GM18907 (cell line): ENCODE results near the gene C16orf78.
"Not testable (repeated sequence)": the region's sequence is repeated elsewhere in the genome, so short reads cannot be mapped to it uniquely, and the experiment has no call there.

Experiments
- ATAC-seq: cut with Tn5 transposase; IDR thresholded peaks from one replicate; pipeline ENCODE4 v1.9.1; 2021; ENCODE audit warnings: mild to moderate bottlenecking, moderate library complexity; ENCODE audit not compliant: unreplicated experiment

The C16orf78 gene

DNA sequence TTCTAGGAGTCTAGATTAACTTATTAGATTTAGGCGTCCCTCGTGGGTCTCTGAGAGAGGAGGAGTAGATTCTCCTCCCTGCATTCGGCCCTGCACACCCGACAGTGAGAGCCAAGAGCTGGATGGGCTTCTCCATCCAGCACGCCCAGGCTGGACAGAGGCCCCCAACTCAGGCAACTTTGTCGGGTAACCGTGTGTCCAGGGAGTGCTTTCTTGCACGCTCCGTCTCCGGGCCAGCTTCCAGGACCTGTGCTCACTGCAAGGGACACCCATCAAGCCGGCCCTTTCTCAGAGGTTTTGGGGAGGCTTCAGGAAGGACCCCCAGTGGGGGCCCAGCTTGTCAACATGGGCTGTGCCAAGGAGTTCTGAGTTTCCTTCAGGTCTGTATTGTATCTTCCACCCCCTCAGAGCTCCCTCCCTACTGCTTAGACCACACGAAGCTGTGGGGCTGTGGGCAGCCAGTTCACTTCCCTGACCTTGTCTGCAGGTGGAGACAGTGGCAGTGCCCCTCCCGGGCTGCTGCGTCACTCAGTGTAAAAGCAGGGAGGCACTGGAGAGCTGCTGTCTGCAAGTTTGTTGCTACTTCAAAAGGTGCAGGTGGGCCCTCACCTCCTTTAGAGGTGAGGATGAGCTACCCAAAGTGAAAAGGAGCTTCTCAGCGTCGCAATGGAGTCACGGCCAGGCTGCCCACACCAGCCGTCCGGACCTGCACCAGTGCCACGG lies 24.0 kb upstream of the C16orf78 start:
- ATAC-seq: no peak

DNA sequence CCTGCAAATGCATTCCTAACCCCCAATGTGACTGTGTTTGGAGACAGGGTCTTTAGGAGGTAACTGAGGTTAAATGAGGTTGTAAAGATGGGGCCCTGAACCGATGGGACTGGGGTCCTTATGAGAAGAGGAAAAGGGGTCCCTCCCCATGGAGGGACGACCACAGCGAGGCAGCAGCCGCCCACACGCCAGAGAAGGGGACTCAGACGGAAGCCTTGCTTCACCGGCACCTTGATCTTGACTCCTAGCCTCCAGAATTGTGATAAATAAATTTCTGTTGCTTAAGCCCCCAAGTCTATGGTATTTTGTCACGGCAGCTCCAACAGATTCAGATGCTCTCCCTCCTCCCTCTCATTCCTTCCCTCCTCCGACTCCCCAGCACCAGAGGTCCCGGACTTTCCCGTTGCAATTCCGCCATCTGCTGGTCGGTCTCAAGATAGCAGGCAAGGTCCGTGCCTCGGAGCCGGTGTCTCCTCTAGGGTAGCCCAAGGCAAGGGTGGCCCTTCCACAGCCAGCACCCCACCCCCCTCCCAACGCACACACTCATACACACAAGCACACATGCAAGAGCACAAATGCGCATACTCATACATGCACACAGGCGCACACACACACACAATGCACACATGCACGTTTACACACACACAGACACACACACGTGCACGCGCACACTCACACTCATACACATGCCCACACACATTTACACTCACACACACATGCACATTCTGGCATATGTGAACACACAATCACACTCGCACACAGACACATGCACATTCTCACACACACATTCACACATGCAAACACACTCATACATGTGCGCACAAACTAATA lies 23.1 kb upstream of the C16orf78 start:
- ATAC-seq: peak; percentile 59

DNA sequence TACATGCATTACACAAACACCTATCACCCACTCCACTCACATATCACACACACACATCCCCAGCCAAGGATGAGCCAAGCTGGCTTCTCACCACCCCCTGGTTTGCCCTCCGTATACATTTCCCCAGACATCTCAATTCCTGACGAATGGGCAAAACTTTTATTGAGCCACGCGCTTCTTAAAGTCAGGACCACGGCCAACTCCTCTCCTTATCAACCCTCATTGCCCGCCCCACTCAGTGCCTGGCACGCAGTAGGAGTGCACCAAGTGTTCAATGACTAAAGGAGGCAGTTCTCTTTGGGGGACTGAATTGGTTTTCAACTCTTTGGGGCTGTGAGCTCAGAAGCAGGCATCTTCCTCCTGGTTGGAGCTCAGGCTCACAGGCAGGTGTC lies 22.5 kb upstream of the C16orf78 start:
- no peak for ATAC-seq

DNA sequence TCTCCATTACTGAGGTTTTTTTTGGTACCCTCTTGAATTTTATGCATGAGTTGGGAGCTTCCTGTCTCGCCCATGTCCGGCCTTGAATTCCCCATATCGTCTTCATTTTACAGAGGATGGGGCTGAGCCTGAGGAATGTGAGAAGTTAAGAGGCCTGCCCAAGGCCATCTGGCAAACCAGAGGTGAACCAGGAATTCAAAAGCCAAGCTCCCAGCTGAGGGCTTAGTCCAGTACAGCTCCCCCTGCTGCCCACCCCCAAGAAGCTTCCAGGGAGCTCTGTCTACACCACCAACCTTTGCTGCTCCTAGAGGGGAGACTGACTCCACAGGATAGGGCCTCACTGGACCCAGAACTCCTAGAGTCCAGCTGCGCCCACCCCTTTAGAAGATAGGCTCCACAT lies 20.7 kb upstream of the C16orf78 start:
- ATAC-seq: no peak

DNA sequence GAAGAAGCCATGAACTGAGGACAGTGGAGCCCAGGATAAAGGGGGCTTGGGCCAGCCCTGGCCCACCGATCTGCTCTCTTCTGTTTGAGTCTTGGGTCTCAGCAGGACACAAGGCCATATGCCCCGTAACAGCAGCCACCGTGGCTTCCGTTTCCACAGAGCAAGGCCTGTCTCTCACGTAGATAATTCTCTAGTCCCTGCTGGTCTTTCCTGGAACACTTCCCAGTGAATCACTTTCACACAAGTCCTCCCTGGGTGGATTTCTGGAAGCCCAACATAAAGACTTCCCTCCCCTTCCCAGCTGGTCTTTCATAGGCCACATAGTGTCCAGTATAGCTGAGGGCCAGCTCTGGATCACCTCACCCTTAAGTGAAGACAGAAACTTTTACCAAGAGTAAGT lies 19.9 kb upstream of the C16orf78 start:
- ATAC-seq: no peak

DNA sequence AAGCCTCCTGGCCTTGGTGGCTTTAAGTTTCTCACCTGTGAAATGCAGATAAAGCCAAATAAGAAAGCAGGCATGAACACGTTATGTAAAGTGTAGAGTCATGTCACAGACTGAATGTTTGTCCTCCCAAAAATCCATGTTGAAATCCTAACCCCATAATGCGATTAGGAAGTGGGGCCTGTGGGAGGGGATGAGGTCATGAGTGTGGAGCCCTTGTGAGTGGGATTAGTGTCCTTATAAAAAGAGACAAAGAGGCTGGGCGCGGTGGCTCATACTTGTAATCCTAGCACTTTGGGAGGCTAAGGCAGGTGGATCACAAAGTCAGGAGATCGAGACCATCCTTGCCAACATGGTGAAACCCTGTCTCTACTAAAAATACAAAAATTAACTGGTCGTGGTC lies 19.5 kb upstream of the C16orf78 start:
- no peak for ATAC-seq

DNA sequence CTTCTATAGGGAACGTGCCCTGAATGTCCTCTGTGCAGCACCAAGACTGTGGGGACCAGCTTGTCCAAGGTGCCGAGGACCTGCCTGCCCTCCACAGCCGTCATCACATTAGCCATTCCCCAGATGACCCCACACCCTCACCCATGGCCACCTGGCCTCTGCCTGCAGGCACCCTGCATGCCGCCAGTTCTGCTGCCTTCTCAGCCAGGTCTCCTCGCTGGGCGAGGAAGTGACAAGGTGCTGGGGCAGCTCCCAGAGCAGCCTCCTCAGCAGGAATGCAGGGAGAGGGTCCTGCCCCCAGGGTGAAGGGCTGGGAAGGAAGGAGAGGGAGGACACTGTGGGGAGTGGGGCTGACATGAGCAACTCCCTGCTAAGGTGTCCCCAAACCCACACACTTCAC lies 18.6 kb upstream of the C16orf78 start:
- ATAC-seq: no peak

DNA sequence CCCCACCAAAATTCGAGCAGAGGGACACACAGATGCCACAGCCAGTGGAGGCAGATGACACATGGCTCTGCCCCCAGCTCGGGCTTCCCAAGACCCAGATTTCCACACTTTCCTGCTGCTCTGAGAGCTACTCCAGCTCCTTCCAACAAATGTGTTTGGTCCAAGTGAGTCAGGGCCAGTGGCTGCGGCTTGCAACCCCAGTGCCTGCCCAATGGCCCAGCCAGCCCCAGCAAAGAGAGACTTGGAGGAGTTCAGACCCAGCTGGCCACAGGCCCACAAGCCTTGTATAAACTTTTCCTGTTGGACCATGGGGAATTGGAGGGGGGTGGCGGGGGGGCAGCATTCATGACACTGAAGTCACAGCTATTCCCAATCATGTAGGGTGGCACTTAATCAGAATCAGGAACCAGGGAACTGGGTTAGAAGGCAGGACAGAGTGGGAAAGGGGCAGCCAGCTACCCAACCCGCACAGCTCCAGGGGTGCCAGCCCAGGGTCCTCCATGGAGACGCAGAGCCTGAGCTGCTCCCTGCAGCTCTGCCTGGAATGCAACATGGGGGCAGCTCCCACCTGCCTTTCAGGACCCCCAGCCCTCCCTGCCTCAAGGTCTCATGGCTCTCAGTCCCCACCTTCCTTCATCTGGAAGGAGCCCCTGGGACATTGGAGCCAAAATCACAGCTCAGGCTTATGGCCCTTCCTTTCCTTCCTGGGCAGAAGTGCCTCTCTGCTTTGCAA lies 17.5 kb upstream of the C16orf78 start:
- ATAC-seq: no peak

DNA sequence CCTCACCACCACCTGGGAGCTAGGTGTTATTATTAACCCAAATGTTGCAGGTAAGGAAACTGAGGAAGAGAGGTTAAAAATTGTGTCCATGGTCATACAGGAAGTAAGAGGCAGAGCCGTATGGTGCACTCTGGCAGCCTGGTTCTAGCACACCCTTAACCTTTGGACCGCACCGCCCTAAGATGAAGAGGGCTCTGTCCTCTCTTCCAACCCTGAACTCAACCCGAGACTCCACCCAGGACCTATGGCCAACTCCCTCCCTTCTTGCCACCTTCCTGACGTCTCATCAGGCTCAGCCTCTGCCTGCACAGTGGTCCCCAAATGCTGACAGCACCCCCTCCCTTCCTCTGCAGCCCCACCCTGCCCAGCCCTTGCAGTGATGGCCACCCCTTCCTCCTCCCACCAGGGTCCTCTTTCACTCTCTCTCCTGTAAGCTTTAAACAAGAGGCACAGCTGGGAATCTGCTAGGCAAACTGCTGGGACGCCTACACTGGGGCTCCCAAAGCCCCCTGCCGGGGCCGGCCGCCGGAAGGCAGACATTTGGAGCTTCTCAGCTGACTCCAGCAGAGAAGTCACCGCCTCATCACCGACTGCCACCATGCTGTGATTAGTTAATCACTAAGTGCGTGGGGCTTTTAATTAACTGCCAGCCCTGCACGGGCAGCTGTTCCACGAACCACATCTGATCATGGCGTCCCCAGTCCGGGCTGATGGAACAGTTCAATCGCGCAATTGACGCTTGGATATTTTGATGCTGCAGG lies 16.7 kb upstream of the C16orf78 start:
- ATAC-seq: no peak

DNA sequence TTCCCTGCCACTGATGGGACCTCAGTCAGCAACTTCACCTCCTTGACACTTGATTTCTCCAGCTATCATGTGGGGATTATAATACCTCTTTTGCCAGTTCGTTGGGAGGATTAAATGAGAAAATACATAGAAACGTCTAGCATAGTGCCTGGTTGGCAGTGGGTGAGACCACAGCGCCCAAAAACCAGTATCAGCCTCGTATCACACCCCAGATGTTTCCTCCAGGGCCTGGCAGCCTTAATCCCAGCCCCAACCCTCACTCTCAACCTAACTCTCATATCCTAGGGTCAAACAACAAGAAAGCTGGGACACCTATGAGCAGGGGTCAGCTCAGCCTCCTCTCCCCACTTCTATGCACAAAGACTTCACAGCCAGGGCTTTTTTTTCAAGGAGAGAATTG lies 14.0 kb upstream of the C16orf78 start:
- ATAC-seq: no peak

DNA sequence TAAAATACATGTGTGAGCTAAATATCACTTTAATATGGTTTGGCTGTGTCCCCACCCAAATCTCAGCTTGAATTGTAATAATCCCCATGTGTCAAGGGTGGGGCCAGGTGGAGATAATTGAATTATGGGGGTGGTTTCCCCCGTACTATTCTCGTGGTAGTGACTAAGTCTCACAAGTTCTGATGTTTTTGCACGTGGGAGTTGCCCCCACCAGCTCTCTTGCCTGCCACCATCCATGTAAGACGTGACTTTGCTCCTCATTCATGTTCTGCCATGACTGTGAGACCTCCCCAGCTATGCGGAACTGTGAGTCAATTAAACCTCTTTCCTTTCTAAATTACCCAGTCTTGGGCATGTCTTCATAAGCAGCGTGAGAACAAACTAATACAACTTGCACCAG lies 11.9 kb upstream of the C16orf78 start:
- not testable (repeated sequence) for ATAC-seq

DNA sequence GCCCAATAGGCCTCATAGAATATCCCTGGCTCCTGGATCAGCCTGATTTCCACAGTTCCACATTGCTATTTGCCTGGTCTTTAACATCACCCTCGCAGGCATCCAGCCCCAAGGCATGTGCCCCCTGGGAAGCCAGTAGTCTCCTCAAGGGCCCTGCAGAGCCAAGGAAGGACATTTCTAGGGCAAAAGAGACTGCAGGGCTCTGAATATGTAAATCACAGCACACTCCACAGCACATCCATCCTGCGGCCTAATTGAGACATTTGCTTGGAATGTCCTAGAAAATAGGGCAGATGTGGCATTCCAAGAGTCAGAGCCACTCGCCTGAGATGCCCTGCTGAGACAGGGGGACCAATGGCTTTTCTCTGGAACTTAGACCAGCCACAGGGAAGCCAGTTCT lies 11.4 kb upstream of the C16orf78 start:
- no peak for ATAC-seq

DNA sequence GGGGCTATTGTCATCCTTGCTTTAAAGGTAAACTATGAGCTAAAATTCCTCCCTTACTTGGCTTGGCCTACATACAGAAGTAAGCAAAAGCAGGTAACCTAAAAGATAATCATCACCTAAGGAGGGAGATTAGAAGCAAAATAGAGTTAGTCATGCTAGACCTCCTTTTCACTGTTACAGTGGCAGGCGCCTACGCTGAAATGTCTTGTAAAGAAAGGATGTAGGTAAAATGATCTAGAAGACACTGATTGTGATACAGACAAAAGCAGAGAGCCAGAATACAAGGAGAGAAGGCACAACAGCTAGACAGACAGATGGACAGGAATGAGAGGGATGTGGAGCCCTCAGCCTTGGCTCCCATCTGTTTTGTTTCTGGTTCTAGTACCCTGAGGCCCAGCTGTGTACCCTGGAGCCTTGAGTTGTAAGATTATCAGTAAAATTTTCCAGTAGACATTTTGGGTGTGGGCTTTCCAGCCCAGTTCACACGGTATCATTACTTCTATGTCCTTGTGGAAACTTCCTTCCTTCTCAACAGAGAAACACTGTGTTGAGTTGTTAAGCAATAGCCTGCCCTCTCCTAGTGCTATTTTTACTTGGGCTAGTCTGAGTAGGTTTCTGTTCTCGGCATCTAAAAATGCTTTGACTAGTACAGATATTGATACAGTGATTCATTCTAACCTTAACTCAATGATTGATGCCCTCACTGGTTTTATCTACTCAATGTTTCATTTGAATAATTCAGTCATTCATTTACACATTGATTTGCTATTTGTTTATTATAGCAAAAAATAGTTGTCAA lies 7.7 kb upstream of the C16orf78 start:
- peak; percentile 89 for ATAC-seq

DNA sequence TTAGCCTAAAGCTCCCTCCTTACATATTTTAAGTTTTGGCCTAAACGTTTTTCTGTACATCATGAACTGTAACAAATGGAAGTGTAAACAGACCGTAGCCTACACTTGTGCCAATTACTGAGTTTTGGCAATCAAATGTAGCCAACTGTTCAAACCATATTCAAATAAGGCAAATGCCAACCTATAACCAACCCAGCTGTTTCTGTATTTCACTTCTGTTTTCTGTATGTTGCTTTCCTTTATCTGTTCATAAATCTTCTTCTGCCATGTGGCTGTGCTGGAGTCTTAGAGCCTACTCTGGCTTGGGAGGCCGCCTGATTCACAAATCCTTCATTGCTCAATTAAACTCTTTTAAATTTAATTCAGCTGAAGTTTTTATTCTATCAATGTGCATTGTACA lies 6.9 kb upstream of the C16orf78 start:
- peak; percentile 79 for ATAC-seq

DNA sequence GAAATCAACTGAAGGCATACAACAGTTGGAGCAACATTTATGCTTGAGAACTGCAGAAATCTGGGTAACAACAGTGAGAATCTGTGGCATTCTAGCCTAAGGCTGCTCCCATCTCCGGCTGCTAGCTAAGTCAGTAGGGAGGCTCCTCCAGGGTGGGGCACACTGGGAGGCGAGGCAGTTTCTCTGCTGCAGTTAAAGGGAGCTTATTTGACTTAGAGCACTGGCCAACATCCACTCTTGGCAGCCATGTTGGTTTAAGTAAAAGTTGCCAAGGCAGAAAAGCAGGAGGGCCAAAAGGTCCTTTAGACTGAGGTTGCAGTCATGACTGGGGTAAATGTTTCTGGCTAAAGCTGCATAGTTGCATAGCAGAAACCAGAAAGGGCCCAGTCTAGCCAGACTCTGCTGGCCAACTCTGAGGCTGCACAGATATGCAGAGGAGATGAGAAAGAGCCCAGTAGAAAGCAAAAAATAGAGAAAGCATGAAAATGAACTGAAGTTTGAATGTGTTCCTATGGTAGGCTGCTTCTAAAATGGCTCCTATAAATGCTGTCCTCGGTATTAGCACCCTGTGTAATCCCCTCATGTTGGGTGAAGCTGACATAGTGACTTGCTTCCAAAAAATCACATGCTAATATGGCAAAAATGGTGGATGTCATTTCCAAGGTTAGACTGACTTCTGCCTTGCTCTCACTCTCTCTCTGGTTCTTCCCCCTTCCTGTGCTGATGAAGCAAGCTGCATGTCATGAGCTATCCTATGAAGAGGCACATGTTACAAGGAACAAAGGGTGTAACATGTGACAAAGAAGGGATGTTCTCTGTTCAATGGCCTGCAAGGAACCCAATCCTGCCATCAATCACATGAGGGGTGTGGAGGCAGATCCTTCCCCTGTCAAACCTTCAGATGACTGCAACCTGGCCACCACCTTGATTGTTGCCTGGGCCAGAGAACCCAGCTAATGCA lies 3.7 kb upstream of the C16orf78 start:
- no peak for ATAC-seq

DNA sequence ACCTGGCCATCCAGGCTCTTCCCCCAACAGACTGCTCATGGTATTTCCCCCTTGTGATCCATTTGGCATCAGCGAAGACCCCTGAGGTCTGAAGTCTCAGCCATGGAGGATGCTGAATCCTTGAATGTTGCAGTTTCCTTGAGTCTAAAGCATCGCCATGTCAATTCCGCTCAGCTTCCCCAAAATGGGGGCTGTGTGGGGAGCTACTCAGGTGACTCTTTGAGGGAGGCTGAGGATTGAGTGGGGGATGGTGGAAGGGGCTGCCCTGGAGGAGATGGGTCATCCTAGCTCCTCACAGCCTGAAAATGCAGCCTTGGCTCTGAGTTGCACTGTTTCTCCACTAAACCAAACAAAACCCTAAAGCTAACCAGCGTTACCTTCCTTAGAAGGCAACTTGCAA lies 2.6 kb downstream of the C16orf78 start:
- no peak for ATAC-seq

DNA sequence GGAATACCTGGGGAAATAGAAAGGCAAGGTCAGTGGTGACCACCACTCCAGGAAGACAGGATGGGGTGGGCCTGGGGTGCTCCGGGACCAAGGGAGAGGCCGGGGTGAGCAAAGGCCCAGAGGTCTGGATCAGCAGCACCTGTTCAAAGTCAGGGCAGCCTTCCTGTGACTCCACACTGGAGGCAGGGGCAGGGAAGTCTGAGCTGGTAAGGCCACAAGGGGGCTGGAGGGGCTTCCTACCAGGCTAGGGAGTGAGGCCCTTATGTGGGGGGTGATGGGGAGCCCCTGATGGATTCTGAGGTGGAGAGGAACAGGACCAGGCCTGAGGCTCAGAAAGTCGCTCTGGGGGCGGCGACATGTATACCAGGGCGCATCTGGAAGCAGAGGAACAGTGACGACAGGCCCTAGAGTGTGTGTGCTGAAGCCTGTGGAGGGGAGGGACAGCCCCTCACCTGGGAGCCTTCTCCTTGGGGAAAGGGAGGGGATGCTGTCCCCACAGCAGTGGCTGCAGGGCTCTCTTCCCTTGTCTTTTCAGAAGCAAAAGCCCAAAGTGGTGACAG lies 3.7 kb downstream of the C16orf78 start:
- no peak for ATAC-seq

DNA sequence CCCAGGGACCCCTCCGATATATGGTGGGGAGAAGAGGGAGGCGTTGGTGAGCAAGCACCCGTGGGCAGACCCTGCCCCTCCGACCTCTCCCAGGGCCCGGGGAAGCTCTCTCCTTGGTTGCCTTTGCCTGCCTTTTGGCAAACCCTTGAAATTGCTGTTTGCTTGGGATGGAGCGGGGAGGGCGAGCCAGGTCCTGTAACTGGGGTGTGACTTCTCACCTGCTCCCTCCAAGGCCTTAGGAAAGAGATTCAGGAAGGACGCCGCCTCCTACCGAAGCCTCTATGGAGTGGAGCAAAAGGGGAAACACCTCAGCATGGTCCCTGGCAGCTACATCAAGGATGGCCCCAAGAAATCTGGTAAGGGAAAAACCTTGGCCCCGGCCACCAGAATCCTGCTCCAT lies 4.6 kb downstream of the C16orf78 start:
- ATAC-seq: no peak

DNA sequence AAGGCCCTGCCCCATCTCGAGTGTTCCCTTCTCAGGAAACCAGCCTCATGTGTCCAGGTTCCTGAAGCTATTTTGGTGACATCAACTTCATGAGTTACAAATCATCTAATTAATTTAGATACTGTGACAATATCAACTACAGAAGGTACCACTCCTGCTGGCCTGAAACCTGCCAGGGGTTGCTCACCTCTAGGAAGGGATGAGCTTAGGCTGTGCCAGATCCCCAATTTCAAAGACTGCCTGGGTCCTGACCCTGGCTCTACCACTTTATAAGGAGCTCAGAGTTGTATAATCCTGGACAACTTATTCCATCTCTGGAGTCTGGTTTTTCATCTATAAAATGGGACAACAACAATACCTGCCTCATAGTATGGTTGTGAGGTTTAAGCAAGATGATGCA lies 5.2 kb downstream of the C16orf78 start:
- no peak for ATAC-seq
